H1 (cell line): ENCODE measurements around the gene SGO2. TPM values are rescaled to one million over a fixed set of nuclear protein-coding genes. Genes with fewer than 3 reads are reported as not detected.

ENCODE experiments used
- ATF2 ChIP-seq: IDR thresholded peaks from 2 replicates; pipeline ENCODE4 v1.6.1; 2012; ENCODE audit warnings: low read length, inconsistent platforms
- ATF3 ChIP-seq: IDR thresholded peaks from 2 replicates; pipeline ENCODE4 v1.6.1; 2011; ENCODE audit warnings: low read depth, mild to moderate bottlenecking, low read length; ENCODE audit not compliant: insufficient read depth
- CHD2 ChIP-seq: IDR thresholded peaks from 2 replicates; pipeline ENCODE4 v1.6.1; 2012; ENCODE audit warnings: low read length, improper control_type of control experiment
- CHD7 ChIP-seq: fragments of 300-600 bp; sonication (generic); IDR thresholded peaks from 2 replicates; pipeline ENCODE4 v1.7.1; 2012; ENCODE audit warnings: low read length, moderate library complexity, mild to moderate bottlenecking, inconsistent platforms; ENCODE audit not compliant: insufficient replicate concordance
- MAFK ChIP-seq: IDR thresholded peaks from 2 replicates; pipeline ENCODE4 v1.6.1; 2012; ENCODE audit warnings: low read depth, mild to moderate bottlenecking, improper control_type of control experiment, low read length
- NANOG ChIP-seq: IDR thresholded peaks from 2 replicates; pipeline ENCODE4 v1.6.1; 2011; ENCODE audit warnings: low read length, low read depth, mild to moderate bottlenecking, inconsistent platforms; ENCODE audit not compliant: insufficient read depth, poor library complexity, severe bottlenecking
- TAF7 ChIP-seq: optimal IDR thresholded peaks from 2 replicates; pipeline ENCODE3; 2011; ENCODE audit warnings: low read depth, mild to moderate bottlenecking, inconsistent platforms, low read length, moderate library complexity, borderline replicate concordance
- TEAD4 ChIP-seq: IDR thresholded peaks from 2 replicates; pipeline ENCODE4 v1.6.1; 2012; ENCODE audit warnings: low read depth, low read length, inconsistent platforms, mixed read lengths
- ZNF274 ChIP-seq: IDR thresholded peaks from 2 replicates; pipeline ENCODE4 v1.7.0; 2012; ENCODE audit warnings: low read length, borderline replicate concordance; ENCODE audit errors: extremely low read depth
- polyA plus RNA-seq, 7 experiments: library from polyadenylated mRNA; depleted of rRNA in 3 of 7; stranded (reverse) in 5 of 7; unstranded in 2 of 7; fragments of >200 nt in 5 of 7; fragments of 200-250 nt in 2 of 7; gene quantifications; 1 replicate in 5 of 7; 2 replicates in 1 of 7; 4 replicates in 1 of 7; pipeline versions ENCODE4 v1.2.1 to v1.2.3, GENCODE V29; 2011 to 2013; ENCODE audit warnings: missing spikeins in 2 of 7, mixed read lengths in 2 of 7
- total RNA-seq: library from RNA; stranded (reverse); fragmentation: NEBNext Ultra II Directional; extraction: Animal tissue kit (Norgen Biotek cat#: 25700); gene quantifications from 2 replicates; pipeline ENCODE4 v1.2.1, GENCODE V29; 2021

The SGO2 gene
- total and polyA plus RNA-seq, 2 of the 8 experiments (the other 6 are each of a cell fraction or from before 2014, with no cell fraction given), result 2.4 to 33.2 TPM

- TF ChIP-seq CHD7, result no peak
- no peak for TF ChIP-seq ATF2
- no peak for TF ChIP-seq ZNF274
- no peak for TF ChIP-seq TEAD4
- no peak for TF ChIP-seq TAF7
- no peak for TF ChIP-seq ATF3
- TF ChIP-seq NANOG, result no peak
- TF ChIP-seq CHD2, result no peak
- no peak for TF ChIP-seq MAFK
Measured at GRCh38 chr2:200482194-200482593, 43.8 kb upstream of the SGO2 start (continued).
